HG02981 (cell line): Measurements from ENCODE around the gene DPAGT1.
"Not testable (repeated sequence)": the region's sequence is repeated elsewhere in the genome, so short reads cannot be mapped to it uniquely, and the experiment has no call there.

ENCODE experiments used
- ATAC-seq: cut with Tn5 transposase; IDR thresholded peaks from one replicate; pipeline ENCODE4 v1.9.1; 2021; ENCODE audit warnings: mild to moderate bottlenecking, moderate library complexity; ENCODE audit not compliant: unreplicated experiment

The DPAGT1 gene

DNA sequence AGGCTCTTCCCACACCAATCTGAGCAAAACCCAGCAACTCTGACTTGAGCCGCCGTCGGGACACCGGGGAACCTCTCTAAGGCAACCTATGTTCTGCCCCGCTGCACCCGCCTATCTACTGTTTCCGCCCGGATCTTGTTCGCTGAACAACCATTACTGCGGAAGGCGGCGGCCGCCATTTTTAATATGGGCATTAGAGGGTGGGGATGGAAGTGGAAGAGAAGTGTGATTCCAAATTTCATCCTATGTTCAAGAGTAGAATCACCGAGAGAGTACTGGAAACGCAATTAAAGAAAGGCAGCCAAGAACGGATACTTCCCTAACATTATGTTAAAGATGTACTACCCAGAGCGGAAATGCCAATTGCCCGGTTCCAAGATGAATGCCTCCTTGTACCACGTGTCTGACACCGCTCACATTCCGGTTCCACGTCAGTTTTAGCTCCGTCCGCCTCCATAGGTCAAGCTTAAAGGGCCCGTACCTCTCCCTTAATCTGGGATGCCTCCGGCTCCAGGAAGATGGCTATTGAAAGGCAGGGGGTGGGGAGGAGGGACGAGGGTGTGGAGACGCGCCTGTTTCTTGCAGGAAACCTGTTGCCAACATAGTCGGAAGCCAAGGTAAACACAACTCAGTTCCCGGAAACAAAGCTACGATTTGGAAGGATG lies at the start of gene DPAGT1:
Gene DPAGT1, minus strand, starts transcription at position 95 of the 665 bp plus-strand sequence. CDS start 198 bp downstream, outside the sequence.
- ATAC-seq = peak; percentile 68

DNA sequence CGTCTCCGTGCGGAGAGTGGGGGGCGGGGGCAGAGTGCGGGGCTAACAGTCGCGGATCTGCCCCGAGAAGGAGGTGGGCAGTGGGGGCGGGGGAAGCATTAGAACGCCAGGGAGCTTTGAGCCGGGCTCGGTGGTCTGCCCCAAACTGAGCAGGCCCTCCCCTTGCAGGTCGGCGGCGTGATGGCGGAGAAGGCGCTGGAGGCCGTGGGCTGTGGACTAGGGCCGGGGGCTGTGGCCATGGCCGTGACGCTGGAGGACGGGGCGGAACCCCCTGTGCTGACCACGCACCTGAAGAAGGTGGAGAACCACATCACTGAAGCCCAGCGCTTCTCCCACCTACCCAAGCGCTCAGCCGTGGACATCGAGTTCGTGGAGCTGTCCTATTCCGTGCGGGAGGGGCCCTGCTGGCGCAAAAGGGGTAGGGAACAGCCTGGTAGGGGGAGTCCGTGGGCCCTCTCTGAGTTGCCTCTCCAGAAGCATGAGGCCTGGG lies 48.2 kb upstream of the DPAGT1 start:
- ATAC-seq = no peak

DNA sequence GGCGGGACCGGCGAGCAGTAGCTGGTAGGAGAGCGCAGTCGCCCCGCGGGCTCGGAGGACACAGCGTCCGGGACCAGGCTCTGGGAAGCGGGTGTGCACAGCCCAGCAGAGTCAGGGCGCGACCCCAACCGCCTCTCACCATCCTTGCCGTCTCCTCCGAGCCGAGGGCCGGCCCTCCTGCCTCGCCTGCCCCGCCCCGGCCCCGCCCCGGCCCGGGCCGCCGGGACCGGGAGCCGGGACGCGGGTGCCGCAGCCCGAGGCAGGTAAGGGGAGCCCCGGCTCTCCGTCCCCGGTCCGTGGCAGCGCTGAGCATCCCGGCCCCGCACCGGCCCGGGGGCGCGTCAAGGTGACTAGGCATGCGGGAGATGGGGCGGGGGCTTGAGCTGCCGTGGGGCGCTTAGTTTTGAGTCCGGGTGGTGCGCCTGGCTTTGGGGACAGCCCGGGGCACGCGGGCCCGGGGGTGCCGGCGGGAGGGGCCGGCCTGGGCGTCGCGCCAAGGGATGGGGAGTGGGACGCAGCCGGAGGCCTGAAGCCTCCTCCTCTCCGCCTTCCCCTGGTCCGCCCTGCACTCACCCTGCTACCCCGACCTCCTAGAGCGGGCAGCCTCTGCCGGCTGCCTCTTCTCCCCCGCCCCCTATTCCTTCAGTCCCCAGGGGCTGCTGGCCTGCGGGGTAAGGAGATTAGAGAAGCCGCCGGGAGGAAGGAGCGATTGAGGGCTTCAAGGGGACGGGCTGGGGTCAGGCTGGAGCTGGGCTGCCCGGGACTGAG lies 47.5 kb upstream of the DPAGT1 start, which contains the start of gene ABCG4:
Gene ABCG4, plus strand, starts transcription at position 35 of the 768 bp plus-strand sequence. CDS start 914 bp downstream, outside the sequence.
- no peak for ATAC-seq

DNA sequence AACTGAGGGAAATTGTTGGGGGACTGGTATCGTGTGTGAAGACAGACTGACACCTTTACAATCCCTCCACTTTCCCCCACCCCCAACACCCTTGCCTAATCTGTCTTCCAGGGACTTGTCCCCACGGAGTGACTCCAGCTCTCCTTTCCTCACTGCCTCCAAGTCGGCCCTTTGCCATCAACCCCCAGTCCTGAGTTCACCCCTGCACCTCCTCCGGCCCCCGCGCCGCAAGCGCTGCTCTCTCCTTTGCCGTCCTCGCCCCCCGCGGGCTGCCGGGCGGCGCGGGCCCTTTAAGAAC lies 47.0 kb upstream of the DPAGT1 start:
- no peak for ATAC-seq

DNA sequence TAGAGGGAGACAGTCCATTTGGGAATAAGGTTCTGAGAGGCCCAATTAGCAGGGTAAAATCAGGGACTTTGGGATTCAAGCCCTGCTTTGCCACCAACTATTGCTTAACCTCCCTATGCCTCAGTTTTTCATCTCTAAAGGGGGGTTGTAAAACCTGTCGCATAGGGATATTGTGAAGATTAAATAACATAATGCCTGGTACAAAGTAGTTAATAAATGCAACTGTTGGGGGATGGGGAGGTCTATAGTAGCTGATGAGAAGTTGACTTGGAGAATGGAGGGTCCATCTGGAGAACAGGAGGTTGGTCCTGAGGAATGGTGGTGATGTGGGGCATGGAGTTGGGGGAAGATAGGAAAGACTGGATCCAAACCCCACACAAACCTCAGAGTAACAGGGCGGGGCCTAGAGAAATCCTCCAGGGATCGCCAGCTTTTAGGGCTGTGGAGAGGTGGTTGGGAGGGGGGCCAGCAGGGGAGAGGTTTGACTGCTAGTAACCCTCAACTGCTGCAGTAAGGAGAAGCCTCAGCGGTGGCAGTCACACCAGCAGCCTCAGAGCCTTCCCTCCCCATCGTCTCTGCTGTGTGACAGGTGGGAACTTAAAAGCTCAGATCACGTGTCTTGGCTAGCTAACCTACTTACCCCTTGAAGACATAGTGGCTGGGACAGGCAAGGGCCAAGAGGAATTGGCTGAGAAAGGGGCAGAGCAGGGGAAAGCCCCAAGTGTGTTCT lies 46.1 kb upstream of the DPAGT1 start:
- ATAC-seq = no peak

DNA sequence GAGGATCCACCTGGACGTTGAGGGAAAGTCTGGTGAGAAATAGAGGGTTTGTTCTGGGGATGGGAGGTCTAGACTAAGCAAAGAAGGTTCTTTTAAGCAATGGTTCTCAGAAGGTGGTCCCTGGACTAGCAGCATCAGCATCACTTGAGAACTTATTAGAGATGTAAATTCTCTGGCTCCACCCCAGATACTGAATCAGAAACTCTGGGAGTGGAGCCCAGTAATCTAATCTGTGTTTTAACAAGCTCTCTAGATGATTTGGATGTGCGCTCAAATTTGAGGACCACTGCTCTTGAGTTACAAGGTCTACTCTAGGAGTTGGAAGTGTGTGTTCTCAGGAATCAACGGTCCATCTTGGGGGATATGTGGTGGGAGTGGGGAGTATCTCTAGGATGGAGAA lies 43.9 kb upstream of the DPAGT1 start:
- no peak for ATAC-seq

DNA sequence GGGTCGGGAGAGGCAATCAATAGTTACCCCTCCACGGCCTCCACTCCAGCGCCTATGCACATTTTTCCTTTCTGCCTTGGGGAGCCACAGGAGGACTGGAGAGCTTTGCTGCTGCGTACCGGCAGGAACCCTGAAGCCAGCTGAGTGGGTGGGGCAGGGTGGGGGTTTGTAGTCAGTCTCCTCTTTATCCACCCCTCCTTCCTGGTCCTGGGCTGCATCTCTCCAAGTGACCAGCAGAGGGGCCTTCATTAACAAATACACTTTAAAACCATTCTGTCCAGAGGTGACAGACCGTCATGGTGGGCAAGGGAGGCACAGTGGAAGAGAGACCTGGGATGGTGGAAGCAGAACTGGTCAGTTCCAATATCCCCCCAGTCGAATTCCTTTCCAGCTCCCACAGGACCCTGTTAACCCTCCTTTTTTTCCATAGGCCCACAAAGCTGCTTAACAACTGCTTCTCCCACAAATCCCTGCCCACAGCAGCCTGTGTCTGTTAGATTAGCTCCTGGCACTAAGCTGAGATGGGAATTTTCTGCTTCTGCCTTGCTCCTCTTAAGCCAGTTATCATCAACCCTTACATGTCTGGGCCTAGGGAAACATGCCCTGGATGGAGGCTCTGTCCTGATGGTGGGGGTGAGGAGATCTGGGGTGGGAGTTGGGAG lies 43.3 kb upstream of the DPAGT1 start:
- ATAC-seq = peak; percentile 60

DNA sequence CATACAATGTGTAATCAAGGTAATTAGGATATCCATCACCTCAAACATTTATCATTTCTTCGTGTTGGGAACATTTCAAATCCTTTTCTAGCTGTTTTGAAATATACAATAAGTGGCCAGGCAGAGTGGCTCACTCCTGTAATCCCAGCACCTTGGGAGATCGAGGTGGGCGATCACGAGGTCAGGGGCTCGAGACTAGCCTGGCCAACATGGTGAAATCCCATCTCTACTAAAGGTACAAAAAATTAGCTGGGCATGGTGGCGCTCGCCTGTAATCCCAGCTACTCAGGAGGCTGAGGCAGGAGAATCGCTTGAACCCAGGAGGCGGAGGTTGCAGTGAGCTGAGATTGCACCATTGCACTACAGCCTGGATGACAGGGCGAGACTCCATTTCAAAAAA lies 37.6 kb upstream of the DPAGT1 start:
- ATAC-seq = not testable (repeated sequence)

DNA sequence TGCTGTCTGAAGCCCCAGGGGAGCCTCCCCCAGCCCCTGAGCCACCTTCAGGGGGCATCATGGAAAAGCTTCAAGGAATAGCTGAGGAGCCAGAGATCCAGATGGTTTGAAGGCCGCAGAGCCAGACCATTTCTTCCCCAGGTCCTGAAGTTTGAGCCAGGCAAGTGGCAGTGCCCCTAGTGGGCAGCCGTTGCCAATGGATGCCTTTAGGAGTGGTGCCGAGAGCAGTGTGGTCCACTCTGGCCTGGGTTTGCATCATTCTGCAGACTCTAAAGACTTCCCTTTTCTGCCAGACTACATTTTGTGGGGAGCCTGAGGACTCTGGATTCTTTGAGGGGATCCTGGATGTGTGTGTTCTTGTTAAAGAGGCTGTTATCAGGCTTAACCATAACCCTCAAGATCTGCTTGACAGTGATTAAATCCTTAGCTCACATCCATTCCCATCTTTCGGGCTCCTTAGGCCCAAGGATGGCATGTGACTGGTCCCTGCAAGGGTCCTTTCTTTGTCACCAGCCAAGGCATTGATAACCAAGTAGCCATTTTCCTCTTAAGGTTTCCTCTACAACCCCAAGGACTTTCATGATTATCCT lies 32.8 kb upstream of the DPAGT1 start:
- ATAC-seq = no peak

DNA sequence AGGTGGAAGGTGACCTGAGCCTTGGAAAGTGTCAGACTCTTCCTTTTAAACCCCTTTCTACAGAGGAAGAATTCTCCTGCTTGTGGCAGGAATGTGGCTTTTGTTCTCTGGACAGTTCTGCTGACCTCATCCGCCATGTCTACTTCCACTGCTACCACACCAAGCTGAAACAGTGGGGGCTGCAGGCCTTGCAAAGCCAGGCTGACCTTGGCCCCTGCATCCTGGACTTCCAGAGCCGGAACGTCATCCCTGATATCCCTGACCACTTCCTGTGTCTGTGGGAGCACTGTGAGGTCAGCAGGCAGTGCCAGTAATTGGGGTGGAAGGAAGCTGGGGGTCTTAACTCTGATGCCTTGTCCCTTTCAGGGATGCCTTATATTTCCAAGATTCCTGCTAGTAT lies 29.0 kb upstream of the DPAGT1 start:
- no peak for ATAC-seq

DNA sequence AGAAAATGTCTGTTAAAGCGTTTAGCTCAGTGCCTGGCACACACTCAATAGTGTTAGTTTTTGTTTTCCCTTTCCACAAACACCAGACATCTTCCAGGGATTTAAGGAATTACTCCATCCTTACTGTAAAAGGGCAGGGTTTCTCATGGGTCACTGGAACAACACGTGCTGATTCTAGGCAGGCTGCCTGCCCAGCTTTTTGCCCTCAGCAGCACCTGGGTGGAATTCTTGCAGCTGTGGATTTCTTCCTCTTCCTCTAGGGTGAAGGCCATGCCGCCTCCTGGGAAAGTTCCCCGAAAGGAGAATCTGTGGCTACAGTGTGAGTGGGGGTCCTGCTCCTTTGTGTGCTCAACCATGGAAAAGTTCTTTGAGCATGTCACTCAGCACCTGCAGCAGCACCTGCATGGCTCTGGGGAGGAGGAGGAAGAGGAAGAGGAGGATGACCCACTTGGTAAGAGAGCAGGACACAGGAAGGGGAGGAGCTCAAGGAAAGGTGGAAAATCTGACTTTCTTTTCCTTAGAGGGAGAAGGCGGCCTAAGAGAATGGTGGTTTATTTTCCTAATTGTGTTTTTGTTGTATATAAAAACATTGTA lies 25.1 kb upstream of the DPAGT1 start:
- no peak for ATAC-seq

DNA sequence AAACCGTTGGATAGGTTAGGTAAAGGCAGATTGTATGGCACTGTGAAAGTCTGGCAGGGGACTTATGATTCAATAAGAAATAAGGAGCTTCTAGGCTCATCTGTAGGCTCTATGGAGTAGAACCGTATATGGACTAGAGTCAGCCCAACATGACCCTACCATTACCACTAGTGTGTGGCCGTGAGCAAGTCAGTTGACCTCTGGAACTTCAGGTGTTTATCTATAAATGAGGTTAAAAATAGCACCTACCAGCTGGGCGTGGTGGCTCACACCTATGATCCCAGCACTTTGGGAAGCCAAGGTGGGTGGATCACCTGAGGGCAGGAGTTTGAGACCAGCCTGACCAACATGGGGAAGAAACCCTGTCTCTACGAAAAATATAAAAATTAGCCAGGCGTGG lies 24.2 kb upstream of the DPAGT1 start:
- no peak for ATAC-seq

DNA sequence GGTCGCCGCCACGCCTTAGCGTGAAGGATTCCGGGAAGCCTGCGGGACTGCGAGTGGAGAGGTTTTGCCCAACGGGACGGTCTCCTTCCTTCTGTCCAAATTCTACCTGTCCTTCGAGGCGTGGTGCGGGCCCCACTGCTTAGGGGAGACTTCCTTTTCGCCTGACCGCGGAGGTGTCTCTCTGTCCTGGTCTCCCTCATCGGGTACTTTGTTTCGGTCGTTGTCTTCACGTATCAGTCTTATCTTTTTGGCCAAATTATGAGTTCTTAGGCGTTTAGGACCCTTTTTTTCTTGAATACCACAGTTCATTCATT lies 20.1 kb upstream of the DPAGT1 start:
- no peak for ATAC-seq

DNA sequence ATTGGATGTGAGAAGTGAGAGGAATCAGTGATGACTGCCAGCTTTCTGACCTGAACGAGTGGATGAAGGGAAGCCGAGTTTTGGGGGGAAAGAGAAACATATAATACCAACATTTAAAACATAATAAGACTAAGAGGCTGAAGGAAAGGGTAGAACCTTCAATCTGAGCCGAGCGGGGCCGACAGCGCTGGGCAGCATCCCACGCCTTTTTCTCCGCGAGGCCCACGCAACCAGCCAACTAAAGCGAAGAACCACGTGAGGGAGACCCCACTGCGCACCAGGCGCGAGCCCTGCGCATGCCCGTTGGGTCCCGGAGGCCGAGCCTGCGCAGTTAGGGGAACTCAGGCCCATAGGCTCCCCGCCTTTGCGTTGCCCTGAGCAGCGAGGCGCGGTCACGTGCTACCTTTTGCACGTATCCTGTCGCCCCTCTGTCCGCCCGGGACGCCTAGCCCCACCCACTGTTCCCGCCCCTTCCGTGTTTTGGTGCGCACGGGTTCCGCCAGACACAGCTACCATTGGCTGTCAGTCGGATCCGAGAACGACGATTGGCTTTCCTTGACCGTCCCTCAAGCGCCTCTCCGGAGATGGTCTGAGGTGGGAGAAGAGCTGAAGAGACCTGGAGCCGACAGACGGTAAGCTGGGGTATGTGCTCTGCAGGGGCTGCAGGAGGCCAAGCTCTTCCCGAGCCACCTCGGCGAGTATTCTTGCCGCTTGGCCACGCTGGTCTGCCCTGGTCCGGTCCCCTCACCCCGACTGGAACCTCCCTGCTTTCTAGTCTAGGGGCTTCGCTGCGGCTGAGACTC lies 19.6 kb upstream of the DPAGT1 start, which contains the start of gene HINFP:
Gene HINFP, plus strand, starts transcription at position 573 of the 803 bp plus-strand sequence. CDS start 5,365 bp downstream, outside the sequence.
- peak; percentile 96 for ATAC-seq

DNA sequence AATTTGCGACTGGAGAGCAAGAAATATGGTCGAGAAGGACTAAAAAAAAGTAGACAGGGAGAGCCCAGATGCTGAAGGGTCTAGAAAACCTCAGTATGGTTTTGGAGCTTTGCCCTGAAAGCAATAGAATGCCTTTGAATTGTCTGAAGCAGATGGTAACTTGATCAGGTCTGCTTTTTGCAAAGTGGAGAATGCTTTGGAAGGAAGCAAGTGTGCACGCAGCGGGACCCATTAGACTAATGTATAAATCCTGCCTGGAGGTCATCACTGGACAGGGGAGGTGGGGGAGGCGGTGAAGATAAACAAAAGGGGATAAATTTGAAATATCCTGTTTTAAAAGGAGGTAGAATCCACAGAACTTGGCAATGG lies 19.0 kb upstream of the DPAGT1 start:
- no peak for ATAC-seq

DNA sequence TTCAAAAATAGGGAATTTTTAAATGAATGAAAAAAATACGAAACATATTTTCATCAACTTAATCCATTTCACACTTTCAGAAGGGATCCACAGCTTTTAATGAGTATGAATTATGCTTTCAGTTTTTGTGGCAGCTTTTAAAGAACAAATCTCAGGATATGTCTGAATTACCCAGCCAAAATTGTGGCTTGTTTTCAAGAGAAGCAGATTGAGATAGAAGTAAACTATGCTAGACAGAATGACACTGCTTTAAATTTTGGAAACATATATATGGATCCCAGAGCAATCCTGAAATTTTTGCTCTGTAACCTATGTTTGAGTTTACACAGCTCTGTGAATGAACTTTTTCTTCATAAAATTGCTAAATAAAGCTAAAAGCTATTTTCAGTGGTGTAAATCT lies 17.3 kb upstream of the DPAGT1 start:
- ATAC-seq = no peak

DNA sequence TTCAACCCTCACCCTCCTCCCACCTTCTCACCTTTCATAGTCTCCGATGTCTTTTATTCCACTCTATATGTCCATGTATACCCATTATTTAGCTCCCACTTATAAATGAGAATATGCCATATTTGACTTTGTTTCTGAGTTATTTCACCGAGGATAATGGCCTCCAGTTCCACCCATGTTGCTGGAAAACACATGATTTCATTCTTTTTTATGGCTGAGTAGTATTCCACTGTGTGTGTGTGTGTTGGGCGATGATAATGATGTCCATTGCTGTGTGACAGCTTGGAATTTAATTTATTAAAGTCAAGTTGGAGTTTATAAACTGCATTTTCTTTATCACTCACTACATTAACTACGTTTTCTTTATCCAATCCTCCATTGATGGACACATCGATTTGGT lies 16.6 kb upstream of the DPAGT1 start:
- no peak for ATAC-seq

DNA sequence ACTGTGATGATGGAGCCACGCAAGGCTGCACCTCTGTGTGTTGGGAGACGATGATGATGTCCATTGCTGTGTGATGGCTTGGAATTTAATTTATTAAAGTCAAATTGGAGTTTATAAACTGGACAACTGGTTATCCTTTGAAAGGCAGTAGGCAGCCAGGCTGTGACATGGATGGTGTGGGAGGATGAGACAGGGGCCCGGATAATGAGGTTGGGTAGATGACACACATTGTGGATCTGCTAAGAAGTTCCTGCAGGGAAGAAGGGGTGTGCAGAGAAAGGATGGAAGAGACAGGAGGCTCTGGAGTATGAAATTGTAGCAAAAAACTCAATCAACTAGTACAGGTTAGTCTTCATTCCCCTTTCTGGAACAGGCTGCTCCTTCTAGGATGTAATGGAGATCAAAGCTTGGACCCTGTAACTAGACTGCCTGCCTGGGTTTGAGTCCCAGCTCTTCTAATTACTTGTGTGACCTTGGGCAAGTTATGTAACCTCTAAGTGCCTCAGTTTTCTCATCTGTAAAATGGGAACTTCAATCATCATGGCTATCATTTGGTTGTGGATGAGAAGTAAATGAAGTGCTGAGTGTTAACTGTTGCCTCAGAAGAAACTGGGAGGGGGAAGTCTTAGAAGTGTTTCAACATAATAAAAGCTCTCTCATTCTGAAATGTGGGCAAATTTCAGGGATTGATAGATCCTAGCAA lies 15.5 kb upstream of the DPAGT1 start:
- no peak for ATAC-seq

DNA sequence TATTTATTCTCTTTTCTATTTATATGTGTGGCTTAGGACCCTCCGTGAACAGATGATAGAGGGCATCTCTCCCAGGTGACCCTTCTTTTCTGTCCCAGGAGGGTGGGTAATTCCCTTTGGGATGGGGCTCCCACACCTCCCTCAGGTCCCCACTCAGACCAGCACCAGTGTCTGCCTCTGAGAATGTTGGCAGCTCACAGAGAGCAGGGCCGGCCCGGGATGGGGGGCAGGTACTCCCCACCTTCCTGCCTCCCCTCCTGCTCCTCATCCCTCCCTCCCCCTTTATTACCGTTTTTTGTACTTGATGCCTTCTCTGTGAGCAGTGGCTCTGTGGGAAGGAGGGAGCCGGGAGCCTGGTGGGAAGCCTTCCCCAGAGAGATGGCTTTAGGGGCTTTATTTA lies 14.9 kb upstream of the DPAGT1 start:
- ATAC-seq = no peak
